Stimulated activated CD8-positive, alpha-beta memory T cell treated with anti-CD3 and anti-CD28 coated beads, Interleukin-12 subunit alpha, Interleukin-12 subunit beta, amount 100 ng/mL, for 1 hour (primary cell): ENCODE results near the gene MRPS18A.
"Not testable (repeated sequence)": the region's sequence is repeated elsewhere in the genome, so short reads cannot be mapped to it uniquely, and the experiment has no call there.

ENCODE experiments used
- DNase-seq: peaks from one replicate; pipeline ENCODE4 v3.0.0-alpha.2; 2020; ENCODE audit warnings: low read depth

The MRPS18A gene

DNA sequence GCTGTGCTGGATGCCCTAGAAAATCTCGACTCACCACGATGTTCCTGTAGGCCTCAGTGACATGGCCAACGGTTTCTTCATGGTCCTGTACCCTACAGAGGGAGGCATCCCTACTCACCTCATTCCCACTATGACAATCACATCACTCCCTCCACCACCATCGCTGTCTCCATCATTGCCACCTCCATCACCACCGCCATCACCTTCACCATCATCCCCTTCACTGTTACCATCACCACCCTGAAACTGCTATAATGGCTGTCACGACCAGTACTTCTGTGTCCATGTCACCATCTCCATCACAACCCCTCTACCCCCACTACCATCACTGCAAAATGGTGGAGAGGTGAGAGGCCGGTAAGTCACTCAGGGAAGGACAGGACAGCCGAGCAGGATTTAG is 29.8 kb upstream of the MRPS18A start:
- DNase-seq, result no peak

DNA sequence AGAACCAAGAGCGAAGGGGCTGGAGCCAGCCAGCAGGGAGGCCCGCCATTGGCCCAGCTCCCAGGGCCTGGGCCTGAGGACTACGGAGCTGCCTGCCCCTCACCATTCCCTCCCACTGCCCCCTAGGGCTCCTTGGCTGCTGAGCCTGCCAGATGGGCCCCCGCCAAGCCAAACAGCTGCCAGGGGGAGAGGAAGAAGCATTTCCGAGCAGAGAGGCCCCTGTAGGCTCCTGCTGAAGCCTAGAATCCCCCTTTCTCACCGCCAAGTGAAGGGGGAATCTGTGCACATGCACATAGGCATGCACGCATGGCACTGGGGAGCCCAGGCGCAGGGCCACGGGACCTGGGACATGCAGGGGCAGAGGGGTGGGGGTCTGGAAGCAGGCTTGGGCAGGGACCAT is 28.5 kb upstream of the MRPS18A start:
- DNase-seq, result no peak

DNA sequence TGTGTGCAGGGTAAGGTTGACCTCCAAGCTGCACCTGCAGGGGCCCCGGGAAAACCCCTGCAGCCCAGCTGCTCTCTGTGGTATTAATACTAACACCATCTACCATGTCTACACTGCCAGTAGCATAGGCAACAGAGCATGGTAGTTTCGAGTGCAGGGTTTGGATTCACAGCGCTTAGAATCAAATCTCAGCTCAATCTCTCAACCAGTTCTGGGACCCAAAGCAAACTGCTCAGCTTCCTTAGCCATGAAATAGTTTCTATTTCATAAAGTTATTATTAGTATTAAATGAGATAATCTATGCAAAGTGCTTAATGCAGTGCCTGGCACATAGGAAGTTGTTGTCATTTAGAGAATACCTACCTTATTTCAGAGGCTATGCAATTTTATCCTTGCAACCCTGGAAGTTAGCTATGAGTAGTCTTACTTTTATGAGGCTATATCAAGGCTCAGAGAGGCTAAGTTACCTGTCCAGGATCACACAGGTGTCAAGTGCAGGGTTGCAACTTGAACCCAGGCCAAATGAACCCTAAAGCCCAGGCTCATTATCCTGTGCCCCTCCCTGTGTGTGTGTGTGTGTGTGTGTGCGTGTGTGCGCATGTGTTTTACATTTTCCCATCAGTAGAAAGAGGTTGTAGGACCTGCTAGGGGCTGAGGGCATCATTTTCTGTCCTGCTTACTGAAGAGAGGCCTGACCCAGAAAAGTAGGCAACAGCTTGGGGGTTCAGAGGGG is 27.6 kb upstream of the MRPS18A start:
- DNase-seq, result no peak

DNA sequence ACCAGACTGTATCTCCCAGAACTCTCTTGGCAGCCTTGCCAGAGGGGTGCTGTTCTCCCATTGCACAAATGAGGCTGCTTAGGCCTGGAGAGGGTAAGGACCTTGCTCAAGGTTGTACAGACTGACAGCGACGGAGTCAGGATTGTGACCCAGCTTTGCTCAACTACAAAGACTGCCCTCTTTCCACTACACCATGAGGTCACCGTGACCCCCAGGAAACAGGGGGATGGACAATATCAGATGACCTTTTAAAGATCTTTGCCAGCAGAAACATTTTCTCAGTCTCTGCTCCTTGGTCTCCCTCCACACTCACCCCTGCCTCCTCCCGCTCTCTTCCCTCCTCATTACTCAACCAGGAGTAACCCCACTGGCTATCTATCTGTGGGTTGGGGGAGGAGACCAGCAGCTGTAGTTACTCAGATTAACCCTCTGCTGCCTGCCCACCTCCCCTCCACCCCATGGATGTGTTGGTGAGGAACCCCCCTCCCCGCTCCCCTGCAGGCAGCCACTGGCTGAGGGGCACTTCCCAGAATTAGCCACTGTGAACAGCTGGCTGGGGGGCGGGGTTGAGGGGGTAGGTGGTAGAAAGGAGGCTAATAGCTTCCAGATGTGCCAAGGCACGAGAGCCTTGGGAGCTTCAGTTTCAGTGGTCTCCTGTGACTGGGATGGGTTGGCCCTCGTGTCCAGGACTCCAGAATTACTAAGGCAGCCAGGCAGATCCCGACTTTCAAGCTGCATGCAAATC is 26.9 kb upstream of the MRPS18A start:
- no peak for DNase-seq

DNA sequence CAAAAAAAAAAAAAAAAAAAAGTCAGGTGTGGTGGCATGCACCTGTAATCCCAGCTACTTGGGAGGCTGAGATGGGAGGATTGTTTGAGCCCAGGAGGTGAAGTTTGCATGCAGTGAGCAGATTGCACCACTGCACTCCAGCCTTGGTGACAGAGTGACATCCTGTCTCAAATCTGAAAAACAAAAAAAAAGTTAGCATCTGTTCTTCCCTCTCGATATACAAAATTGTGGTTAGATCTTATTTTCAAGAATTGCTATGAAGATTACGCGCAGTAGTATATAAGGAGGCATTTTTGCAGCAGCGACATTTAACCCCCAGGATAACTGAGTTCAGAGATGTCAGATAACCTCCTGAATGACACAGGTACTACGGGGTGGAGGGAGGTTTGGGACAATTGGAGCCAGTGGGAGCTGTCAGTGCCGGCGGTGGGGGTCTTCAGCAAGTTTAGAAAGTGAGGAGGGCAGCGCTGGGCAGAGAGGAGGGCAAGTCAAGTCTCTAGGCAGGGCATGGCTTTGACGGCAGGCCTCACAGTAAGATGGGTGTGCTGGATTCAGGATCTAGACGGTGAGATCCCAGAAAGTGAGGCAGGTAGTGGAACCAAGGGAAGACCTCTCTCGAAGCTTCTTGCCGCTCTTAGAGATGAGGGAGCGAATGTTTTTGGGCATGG is 26.2 kb upstream of the MRPS18A start:
- no peak for DNase-seq

DNA sequence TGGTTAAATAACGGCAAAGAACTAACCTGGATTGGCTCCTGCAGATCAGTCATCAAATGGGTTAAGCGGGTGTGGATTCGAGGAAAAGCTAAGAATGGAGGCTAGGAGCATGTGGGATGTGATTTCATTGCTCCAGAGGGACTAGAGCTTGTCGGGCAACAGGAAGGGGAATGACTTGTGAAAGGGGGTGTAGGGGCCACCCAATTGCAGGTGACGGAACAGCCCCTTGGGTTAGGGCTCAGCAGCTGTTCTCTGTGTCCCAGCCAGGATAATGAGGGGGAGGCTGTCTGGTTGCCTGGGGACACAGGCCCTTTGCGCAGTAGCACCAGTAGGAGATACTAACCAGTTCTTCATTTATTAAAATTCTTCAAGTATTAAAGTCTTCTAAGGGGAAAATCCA is 25.0 kb upstream of the MRPS18A start:
- DNase-seq, result no peak

DNA sequence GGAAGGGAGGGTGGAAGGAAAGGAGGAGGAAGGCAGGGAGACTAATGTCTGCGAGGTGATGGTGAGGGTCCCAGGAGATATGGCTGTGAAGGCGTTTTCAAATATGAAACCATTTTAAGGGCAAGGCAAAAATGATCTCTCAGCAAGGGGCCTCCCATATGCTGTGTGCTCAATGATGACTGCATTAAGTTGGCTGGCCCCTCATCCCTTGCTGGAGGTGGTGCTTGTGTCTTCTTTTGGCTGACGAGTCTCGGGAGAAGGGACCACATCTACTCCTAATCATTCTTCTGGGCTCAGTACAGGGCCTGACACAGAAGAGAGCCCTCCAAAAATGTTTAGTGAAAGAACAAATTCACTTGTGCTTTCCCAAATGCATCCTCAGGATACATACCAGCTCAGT is 23.0 kb upstream of the MRPS18A start:
- no peak for DNase-seq

DNA sequence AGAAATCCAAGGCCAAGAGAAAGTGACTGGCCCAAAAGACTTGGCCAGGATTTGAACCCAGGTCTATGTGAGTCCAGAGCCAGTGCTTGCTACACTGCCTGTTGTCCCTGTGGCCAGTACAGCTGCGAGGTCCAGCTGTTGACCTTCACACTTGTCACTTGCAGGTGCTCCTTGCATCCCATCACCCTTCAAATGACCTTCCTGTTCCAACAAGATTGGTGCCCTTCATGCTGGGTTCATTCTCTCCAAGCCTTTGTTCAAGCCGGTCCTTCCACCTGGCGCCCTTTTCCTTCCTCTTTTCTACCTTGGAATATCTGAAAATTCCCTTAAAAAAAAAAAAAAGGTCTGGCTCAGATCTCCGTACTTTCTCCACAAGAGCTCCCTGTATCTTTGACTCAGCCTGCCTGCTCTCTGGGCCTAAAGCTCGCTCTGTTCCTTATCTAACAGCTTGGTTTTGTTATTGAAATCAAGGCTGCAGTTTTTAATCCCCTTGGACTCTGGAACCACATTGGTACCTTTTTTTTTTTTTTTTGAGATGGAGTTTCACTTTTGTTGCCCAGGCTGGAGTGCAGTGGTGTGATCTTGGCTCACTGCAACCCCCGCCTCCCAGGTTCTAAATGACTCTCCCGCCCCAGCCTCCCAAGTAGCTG is 22.2 kb upstream of the MRPS18A start:
- no peak for DNase-seq

DNA sequence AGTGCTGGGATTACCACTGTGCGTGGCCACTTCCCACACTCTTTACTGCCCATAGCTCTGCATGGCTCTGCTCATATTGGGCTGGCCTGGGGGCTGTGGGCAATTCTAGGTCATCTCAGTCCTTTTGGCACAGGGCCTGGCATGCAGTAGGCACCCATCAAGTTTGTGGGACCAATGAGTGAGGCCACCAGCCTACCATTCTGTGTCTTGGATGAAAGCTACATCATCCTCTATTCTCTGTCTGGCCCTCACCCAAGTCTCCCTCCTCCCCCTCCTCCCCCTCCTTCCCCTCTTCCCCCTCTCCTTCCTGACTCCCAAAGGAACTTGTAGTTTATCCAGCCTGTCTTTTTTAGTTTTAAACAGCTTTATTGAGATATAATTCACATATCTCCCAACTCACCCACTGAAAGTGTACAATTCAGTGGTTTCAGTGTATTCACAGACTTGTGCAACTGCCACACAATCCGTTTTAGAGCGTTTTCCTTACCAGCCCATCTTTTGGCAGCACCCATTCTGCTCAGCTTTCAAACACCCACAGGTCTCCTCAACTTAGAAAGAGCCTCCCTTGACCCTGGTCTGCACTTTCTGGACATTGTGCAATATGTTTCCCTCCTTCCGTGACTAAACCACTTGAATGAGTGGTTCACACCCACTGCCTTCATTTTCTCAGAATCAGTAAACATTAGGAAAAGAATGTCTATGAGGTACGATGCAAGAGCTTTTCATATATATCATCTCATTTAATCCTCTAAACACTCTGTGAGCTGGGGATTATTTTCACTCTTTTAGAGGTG is 21.5 kb upstream of the MRPS18A start:
- no peak for DNase-seq

DNA sequence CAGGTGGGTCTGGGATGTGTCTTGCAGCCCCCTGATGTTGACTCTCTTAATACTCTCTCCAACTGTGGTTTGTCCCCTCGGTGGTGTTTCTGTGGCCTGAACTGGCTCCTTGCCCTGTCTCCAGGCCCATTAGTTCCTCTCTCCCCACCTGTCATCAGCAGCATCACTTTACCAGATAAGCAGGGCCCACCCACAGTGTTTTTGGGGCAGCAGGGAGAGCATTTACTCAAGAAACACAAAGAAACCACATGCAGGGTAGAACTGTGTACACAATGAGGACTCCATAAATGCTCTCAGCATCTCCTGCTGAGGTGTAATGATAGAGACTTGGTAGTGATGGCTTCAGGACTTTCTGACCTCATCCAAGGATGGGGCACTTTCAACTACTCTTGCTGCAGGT is 20.2 kb upstream of the MRPS18A start:
- no peak for DNase-seq

DNA sequence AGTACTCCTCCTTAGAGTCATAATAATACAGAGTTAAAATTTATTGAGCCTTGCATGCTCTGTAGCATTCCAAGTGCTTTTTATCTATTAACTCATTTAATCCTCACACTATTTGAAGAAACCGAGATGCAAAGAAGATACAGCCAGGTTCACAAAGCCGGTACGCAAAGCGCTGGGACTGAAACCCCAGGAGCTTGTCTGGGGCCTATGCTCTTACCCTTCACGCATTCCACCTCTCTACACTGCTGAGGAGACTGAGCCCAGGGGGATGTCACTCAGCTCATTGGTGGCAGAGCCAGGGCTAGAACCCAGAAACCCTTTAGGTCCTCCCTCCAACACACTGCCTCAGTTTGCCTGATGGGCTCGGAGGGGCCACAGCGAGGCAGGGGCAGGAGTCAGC is 19.7 kb upstream of the MRPS18A start:
- no peak for DNase-seq

DNA sequence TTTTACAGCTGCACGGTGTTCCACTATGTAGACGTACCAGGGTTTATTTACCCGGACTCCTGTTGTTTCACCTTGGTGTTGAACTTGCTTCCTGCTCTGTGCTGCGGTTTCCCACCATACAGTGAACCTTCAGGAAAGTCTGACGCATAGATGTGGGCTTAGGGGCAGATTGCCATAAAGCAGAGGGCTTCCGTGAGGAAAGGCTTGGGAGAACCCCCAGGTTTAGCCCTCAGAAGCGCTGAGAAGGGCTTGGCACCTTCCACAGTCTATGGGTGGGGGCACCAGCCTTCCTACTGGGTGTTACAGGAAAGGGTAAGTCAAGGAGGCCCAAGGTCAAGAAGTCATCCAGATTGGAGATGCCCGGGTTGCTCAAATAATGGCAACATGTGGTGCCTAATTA is 19.2 kb upstream of the MRPS18A start:
- no peak for DNase-seq

DNA sequence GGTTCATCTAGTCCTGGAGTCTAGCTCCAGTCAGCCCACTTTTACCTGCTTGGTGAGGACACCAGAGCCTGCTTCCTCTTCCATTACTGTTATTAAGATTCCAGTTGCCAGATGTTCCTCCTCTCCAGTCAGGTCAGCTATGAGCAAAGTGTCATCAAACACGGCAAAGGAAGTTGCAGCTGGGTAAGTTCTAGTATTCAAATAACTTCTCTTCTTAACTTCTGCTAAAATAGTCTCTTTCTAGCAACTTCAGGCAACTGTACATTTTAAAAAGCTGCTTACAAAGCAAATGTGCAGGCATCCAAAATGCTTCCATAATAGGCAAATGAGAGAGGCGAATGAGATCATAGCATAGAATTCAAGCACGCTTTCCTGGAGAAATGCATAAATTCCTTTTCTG is 18.4 kb upstream of the MRPS18A start:
- no peak for DNase-seq

DNA sequence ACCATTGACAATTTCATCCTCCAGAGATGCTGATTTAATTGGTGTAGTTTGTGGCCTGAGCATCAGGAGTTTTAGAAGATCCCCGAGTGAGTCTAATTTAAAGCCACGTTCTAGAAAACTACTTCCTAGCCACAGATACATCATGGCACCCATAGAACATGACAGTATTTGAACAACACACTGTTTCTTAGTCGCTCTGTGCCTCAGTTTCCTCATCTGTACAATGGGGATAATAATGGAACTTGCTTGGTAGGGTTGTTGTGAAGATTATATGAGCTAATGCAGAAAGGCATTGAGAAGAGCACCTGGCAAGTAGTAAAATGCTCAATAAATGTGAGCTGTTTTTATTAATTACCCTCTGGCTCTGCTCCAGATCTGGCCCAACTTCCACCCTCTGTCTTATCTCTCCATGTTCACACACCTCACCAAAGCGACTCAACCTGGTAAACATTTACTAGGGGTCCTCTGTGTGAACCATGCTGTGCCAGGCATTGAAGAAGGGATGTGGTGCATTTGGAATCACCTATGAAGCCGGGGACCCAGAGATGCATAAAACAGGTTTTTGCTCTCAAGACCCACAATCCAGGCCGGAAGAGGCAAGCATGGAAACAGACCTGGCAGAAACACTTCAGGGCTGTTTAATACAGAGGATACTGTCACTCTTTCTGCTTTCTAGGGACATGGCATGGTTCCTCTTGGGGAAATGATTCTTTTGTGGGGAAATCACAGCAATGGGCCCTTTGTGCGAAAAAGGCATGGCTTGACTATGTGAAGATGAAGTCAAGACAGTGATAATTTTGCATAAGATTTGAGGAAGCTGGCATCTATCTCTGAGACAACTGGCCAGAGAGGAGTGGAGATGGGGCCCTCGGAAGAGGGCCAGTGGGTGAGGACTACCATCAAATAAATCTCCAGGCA is 16.2 kb upstream of the MRPS18A start:
- DNase-seq, result no peak

DNA sequence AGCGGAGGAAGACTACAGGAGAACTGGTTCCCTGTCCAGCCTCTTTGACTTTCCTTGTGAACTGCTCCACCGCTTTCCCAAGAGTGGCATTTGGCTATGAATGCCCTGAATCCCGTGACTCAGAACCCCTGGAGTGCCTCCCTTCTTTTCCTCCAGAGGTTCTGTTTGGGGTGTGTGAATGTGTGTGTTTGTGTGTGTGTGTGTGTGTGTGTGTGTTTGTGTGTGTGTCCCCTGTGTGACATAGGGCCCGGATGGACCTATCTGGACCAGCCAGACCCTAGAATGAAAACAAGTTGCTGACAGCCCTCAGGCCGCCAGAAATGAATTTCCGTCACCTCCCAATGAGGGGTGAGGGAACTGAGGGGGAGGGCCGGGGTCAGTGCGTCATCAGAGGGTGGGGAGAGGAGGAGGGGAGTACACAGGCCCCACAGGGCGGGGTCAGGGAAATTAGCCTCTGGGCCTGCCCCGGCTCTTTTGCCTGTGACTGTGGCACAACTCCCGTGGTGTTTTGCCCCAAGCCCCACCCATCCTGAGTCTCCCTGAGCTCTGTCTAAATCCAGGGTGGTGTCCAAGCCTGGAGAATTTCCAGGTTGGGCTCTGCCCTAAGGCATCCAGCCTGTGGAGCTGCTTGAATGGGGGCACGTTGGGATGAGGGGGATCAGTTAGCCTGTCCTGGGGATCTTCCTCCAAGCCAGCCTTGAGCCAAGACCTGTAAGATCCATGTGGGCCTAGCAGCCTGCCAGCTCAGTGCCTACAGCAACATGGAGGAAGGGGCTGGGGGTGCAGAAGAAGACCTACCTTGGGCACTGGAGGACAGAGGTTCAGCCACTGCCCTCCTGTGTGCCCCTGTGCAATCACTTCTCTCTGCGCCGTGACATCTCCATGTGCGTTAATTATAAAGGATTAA is 15.2 kb upstream of the MRPS18A start:
- no peak for DNase-seq

DNA sequence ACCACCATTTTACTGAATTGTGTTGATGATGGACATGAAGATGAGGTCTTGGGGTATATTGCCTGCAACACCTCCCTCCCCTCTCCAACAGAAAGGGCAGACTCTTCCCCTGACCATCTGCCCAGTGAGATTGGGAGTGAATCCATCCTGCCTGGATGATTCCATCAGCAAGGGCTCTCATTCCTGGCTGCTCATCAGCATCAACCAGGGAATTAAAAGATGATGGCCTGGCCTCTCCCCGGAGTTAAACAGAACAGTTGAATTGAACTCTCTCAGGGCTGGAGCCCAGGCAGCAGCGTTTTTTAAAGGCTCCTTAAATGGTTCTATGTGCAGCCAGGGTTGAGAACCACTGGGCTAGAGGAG is 14.6 kb upstream of the MRPS18A start:
- DNase-seq, result no peak

DNA sequence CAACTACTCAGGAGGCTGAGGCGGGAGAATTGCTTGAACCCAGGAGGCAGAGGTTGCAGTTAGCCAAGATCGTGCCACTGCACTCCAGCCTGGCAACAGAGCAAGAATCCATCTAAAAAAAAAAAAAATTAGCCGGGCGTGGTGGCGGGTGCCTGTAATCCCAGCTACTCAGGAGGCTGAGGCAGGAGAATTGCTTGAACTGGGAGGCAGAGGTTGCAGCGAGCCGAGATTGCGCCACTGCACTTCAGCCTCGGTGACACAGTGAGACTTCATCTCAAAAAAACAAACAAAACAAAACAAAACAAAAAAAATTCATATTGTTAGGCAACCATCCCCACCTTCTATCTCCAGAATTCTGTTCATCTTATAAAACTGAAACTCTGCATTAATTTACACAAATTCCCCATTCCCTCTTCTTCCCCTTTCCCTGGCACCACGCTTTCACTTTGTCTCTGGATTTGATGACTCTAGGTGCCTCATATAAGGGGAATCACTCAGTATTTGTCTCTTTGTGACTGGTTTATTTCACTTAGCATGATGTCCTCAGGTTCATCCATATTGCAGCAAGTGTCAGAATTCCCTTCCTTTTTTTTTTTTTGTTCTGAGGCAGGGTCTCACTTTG is 13.5 kb upstream of the MRPS18A start:
- DNase-seq, result not testable (repeated sequence)

DNA sequence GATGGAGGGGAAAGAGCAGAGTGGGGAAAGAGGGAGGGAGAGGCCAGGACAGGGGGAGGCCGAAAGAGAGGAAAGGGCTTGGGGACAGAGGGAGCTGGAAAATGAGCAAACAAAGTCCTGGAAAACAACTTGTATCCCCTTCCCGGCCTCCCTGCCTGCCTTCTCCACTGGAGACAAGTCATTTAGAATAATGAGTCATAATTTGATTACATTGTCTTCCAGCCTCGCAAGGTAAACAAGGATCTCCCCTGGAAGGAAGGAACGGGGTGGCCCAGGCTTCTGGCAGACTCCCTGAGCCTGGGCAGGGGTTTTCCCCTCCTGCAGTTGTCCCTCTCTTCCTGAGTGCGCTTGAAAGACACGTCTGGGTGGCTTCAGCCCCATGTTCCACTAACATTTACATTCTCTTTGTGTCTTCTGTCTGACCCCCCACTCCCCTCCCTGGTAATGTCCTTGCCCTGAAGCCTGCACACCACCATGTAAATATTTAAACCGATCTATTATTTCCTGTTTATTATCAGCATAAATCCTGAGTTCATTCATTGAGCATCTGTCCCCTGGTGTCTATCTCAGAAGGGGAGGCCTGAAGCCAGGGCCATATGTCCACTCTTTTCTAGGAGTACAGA is 12.1 kb upstream of the MRPS18A start:
- DNase-seq, result no peak
